HL-60 (cell line): ENCODE data around the gene GNG4.
"Not testable (repeated sequence)": the region's sequence is repeated elsewhere in the genome, so short reads cannot be mapped to it uniquely, and the experiment has no call there.

Experiments used
- DNase-seq, 2 experiments: peaks; one replicate each; pipeline ENCODE4 v3.0.0-alpha.2; 2010 to 2020; ENCODE audit warnings: low read depth in 1 of 2, low spot score in 1 of 2
- H3K27ac ChIP-seq: fragments of 250-450 bp; sonication (Bioruptor Pico); replicated peaks from 2 replicates; pipeline ENCODE4 v1.5.1; 2020; ENCODE audit warnings: mild to moderate bottlenecking, moderate library complexity
- H3K27me3 ChIP-seq: fragments of 250-450 bp; sonication (Bioruptor Pico); 2 replicates; pipeline ENCODE4 v1.5.1; 2021; ENCODE audit warnings: mild to moderate bottlenecking, moderate library complexity; ENCODE audit not compliant: insufficient read depth, poor library complexity, severe bottlenecking
- H3K4me3 ChIP-seq: replicated peaks from 2 replicates; pipeline ENCODE4 v1.5.1; 2011; ENCODE audit warnings: mild to moderate bottlenecking, control low read depth, low read length; ENCODE audit not compliant: insufficient read depth
- GABPA ChIP-seq: IDR thresholded peaks from 2 replicates; pipeline ENCODE4 v1.6.1; 2012; ENCODE audit warnings: low read depth
- POLR2AphosphoS5 ChIP-seq: IDR thresholded peaks from 2 replicates; pipeline ENCODE4 v1.6.1; 2012; ENCODE audit warnings: low read depth
- SPI1 ChIP-seq: IDR thresholded peaks from 2 replicates; pipeline ENCODE4 v1.6.1; 2012; ENCODE audit warnings: low read depth, mild to moderate bottlenecking, borderline replicate concordance
- TF ChIP-seq, protein P1 (sequence below): IDR thresholded peaks from 2 replicates; pipeline ENCODE4 v1.6.1; 2012; ENCODE audit warnings: low read depth; ENCODE audit not compliant: insufficient replicate concordance
- TF ChIP-seq, protein P2 (sequence below): IDR thresholded peaks from one replicate; pipeline ENCODE4 v1.5.1; 2011; ENCODE audit warnings: low read length, control low read depth, inconsistent platforms; ENCODE audit not compliant: insufficient read depth

The GNG4 gene

DNA sequence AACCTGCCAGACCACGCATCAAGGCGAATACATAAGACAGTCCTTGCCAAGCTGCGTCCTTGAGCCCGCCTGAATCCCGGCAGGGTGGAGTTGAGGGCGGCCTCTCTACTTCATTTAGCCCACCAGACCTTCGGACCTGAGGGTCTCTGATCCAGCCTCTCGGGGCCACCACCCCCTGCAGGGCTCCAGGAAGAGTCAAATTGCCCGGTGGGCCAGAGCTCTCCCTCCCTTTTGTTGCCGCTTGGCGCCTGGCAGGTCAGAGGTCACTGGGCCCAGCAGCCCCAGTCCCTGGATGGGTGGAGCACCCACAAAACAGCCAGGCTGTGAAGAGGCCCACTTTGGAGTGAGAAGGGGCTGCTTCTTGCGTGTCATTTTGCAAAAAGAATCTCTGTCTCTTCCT, 9.0 kb downstream of the GNG4 start:
- DNase-seq = no peak
- H3K27me3 ChIP-seq = no peaks in the 10 kb centered on the region
- TF ChIP-seq SPI1 = no peak
- TF ChIP-seq, protein P1, sequence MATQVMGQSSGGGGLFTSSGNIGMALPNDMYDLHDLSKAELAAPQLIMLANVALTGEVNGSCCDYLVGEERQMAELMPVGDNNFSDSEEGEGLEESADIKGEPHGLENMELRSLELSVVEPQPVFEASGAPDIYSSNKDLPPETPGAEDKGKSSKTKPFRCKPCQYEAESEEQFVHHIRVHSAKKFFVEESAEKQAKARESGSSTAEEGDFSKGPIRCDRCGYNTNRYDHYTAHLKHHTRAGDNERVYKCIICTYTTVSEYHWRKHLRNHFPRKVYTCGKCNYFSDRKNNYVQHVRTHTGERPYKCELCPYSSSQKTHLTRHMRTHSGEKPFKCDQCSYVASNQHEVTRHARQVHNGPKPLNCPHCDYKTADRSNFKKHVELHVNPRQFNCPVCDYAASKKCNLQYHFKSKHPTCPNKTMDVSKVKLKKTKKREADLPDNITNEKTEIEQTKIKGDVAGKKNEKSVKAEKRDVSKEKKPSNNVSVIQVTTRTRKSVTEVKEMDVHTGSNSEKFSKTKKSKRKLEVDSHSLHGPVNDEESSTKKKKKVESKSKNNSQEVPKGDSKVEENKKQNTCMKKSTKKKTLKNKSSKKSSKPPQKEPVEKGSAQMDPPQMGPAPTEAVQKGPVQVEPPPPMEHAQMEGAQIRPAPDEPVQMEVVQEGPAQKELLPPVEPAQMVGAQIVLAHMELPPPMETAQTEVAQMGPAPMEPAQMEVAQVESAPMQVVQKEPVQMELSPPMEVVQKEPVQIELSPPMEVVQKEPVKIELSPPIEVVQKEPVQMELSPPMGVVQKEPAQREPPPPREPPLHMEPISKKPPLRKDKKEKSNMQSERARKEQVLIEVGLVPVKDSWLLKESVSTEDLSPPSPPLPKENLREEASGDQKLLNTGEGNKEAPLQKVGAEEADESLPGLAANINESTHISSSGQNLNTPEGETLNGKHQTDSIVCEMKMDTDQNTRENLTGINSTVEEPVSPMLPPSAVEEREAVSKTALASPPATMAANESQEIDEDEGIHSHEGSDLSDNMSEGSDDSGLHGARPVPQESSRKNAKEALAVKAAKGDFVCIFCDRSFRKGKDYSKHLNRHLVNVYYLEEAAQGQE = no peak
- TF ChIP-seq, protein P2, sequence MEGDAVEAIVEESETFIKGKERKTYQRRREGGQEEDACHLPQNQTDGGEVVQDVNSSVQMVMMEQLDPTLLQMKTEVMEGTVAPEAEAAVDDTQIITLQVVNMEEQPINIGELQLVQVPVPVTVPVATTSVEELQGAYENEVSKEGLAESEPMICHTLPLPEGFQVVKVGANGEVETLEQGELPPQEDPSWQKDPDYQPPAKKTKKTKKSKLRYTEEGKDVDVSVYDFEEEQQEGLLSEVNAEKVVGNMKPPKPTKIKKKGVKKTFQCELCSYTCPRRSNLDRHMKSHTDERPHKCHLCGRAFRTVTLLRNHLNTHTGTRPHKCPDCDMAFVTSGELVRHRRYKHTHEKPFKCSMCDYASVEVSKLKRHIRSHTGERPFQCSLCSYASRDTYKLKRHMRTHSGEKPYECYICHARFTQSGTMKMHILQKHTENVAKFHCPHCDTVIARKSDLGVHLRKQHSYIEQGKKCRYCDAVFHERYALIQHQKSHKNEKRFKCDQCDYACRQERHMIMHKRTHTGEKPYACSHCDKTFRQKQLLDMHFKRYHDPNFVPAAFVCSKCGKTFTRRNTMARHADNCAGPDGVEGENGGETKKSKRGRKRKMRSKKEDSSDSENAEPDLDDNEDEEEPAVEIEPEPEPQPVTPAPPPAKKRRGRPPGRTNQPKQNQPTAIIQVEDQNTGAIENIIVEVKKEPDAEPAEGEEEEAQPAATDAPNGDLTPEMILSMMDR = no peak
- TF ChIP-seq GABPA = no peak
- TF ChIP-seq POLR2AphosphoS5 = no peak
- no peak overlapping the region for H3K27ac ChIP-seq
- no peak overlapping the region for H3K4me3 ChIP-seq

DNA sequence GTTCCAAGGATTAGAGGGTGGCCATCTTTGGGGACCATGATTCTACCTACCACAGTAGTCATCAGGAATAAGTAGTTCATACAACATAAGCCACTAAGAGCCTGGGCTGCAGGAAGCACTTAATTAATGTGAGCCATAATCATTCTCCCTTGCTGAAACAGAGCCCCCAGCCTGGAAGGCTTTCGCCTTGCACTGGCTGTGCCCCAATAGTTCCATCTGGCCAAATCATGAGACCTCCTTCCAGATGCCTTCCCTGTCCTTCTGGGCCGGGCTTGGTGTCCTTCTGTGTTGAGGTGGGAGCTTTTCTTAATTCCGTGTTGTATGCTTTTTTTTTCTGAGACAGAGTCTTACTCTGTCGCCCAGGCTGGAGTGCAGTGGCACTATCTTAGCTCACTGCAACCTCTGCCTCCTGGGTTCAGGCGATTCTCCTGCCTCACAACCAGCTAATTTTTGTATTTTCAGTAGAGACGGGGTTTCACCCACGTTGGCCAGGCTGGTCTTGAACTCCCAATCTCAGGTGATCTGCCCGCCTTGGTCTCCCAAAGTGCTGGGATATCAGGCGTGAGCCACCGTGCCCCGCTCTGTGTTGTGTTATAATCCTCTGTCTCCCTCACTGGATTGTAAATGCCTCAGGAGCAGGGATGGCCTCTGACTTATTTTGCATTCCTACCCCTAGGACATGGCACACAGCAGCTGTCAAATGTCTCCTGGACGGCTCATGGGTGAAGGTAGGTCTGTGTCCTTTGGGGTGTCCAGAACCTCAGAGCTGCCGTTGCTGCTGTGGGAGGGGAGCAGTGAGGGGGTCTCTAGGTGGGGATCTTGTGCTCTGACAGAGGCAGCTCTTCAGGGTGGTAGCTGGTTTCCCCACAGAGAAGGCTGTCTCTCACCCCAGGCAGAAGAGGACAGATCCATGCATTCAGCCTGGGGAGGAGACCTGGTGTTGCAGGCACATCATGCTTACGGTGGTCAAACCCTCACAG, 10.1 kb downstream of the GNG4 start:
- no peak for TF ChIP-seq POLR2AphosphoS5
- no peak for TF ChIP-seq SPI1
- TF ChIP-seq, protein P1 = no peak
- H3K27ac ChIP-seq = no peak overlapping the region

DNA sequence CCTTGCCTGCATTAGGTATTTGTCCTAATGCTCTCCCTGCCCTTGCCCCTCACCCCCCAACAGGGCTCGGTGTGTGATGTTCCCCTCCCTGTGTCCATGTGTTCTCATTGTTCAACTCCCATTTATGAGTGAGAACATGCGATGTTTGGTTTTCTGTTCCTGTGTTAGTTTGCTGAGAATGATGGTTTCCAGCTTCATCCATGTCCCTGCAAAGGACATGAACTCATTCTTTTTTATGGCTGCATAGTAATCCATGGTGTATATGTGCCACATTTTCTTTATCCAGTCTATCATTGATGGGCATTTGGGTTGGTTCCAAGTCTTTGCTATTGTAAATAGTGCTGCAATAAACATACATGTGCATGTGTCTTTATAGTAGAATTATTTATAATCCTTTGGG, 11.0 kb downstream of the GNG4 start:
- not testable (repeated sequence) for H3K27me3 ChIP-seq, DNase-seq, H3K4me3 ChIP-seq, H3K27ac ChIP-seq

More for the DNA sequence above, 10.1 kb downstream of the GNG4 start:
- Histone ChIP-seq H3K4me3 (no peak overlapping the region), H3K27me3 (no peaks in the 10 kb centered on the region)
- no peak for DNase-seq

DNA sequence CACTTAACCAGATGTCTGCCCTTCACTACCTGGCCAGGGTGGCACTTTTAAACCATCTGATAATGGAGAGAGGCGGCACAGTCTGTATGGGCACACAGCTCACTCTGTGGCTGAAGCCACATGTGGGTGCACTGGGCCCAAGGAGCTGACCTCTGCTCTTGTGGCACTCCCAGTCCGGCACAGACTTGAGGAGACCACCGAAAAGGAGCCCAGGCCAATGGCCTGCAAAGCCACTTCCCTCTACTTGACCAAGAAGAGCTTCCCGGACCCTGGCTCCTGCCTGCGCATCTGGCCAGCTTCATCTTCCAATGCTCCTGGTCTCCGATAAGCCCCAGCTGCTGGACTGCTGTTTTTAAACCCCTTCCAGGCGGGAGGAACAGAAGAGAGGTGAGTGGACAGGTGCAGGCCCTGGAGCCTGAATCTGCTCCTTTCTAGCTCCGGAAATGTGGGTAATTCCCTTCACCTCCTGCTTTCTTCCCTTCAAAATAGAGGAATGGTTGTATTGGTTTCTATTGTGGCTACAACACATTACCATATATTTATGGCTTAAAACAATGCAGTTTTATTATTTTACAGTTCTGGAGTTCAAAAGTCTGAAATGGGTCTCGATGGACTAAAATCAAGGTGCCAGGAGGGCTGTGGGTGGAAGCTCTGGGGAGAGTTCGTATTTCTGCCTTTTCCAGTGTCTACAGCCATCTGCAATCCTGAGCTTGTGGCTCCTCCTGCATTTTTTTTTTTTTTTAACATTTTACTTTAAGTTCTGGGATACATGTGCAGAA, 11.6 kb downstream of the GNG4 start:
- H3K27ac ChIP-seq = no peak overlapping the region
- DNase-seq = no peak
- TF ChIP-seq POLR2AphosphoS5 (no peak), GABPA (no peak), SPI1 (no peak)
- TF ChIP-seq, protein P2 = no peak
- TF ChIP-seq, protein P1 = no peak
- H3K27me3 ChIP-seq = no peaks in the 10 kb centered on the region
- H3K4me3 ChIP-seq = no peak overlapping the region
